HCT116 (cell line): ENCODE measurements around the gene ARL2. TPM values are rescaled to one million over a fixed set of nuclear protein-coding genes. Genes with fewer than 3 reads are reported as not detected.
"Not testable (repeated sequence)": the region's sequence is repeated elsewhere in the genome, so short reads cannot be mapped to it uniquely, and the experiment has no call there.

Source experiments
- ATAC-seq: fragments of 200-7000 bp; cut with Tn5 transposase; 2 replicates; pipeline ENCODE4 v1.9.1; 2020; ENCODE audit warnings: mild to moderate bottlenecking, moderate library complexity
- BruUV-seq: library from RNA; stranded (reverse); fragments of 400-500 nt; replicated peaks from 2 replicates; lab custom pipeline; 2021; lab: Mats Ljungman, UMichigan
- CTCF ChIA-PET: fragments of 300-600 bp; sonication (Branson Sonifier 250); formaldehyde crosslinking; loops from one replicate; lab custom pipeline; 2021; ENCODE audit warnings: antibody characterized with exemption; lab: Charles Lee
- POLR2A ChIA-PET: fragments of 300-600, 350-600 bp; sonication (Branson Sonifier 250); formaldehyde crosslinking; loops from one replicate; lab custom pipeline; 2021; ENCODE audit warnings: antibody characterized with exemption; lab: Charles Lee
- RAD21 ChIA-PET, 2 experiments: fragments of 300-600 bp; sonication (Branson Sonifier 250); formaldehyde crosslinking; loops; one replicate each; lab custom pipeline; 2023; ENCODE audit warnings: low total read pairs in 2 of 2; ENCODE audit not compliant: uncharacterized antibody in 2 of 2, unreplicated experiment in 2 of 2, low non-redundant PET in 1 of 2; lab: Charles Lee
- DNase-seq: peaks from one replicate; pipeline ENCODE4 v3.0.0-alpha.2; 2010; ENCODE audit warnings: low read depth, low spot score
- H2AFZ ChIP-seq: fragments of 200-600 bp; shearing (Covaris generic), sonication (generic); 2 replicates; pipeline ENCODE4 v1.6.1; 2017; ENCODE audit warnings: low read depth, mixed run types, mixed read lengths, antibody characterized with exemption, low read length; ENCODE audit not compliant: poor library complexity, severe bottlenecking
- H3K27ac ChIP-seq: 2 replicates; pipeline ENCODE4 v1.5.1; 2012; ENCODE audit warnings: low read depth, low read length
- H3K27me3 ChIP-seq: fragments of 200-600 bp; sonication (generic); 2 replicates; pipeline ENCODE4 v1.6.1; 2016; ENCODE audit warnings: mixed run types, low read length, mixed read lengths; ENCODE audit not compliant: insufficient read depth
- H3K36me3 ChIP-seq, 2 experiments: fragments of 200-500 bp in 1 of 2; fragments of 200-600 bp in 1 of 2; sonication (Bioruptor generic) in 1 of 2; sonication (generic) in 1 of 2; 2 replicates each; pipeline versions ENCODE4 v1.5.1 to v1.6.1; 2014 to 2016; ENCODE audit warnings: low read length in 2 of 2, inconsistent platforms in 1 of 2, mixed read lengths in 1 of 2, mixed run types in 1 of 2; ENCODE audit not compliant: insufficient read depth in 2 of 2, control insufficient read depth in 1 of 2
- H3K4me1 ChIP-seq, 2 experiments: fragments of 200-600 bp in 1 of 2; sonication (generic) in 1 of 2; 2 replicates each; pipeline versions ENCODE4 v1.5.1 to v1.6.1; 2012 to 2017; ENCODE audit warnings: low read length in 2 of 2, inconsistent platforms in 1 of 2, mild to moderate bottlenecking in 1 of 2, mixed read lengths in 1 of 2, mixed run types in 1 of 2, moderate library complexity in 1 of 2; ENCODE audit not compliant: insufficient read depth in 2 of 2, control insufficient read depth in 1 of 2
- H3K4me2 ChIP-seq: fragments of 200-600 bp; sonication (generic); 2 replicates; pipeline ENCODE4 v1.6.1; 2017; ENCODE audit warnings: mixed run types, low read length, mixed read lengths
- H3K4me3 ChIP-seq, 2 experiments: fragments of 200-600 bp in 1 of 2; sonication (generic) in 1 of 2; replicated peaks in 1 of 2; 2 replicates each; pipeline ENCODE4 v1.5.1; 2011 to 2016; ENCODE audit warnings: low read length in 2 of 2, control low read depth in 1 of 2, low read depth in 1 of 2, mild to moderate bottlenecking in 1 of 2, mixed read lengths in 1 of 2, mixed run types in 1 of 2
- H3K79me2 ChIP-seq: fragments of 200-600 bp; sonication (generic); 2 replicates; pipeline ENCODE4 v1.6.1; 2017; ENCODE audit warnings: mild to moderate bottlenecking, mixed run types, low read length, moderate library complexity, mixed read lengths; ENCODE audit not compliant: insufficient read depth
- H3K9ac ChIP-seq: fragments of 200-600 bp; sonication (generic); 2 replicates; pipeline ENCODE4 v1.6.1; 2016; ENCODE audit warnings: low read length, mixed read lengths
- H3K9me2 ChIP-seq: fragments of 200-600 bp; sonication (generic), shearing (Covaris generic); 2 replicates; pipeline ENCODE4 v1.6.1; 2017; ENCODE audit warnings: mixed run types, mild to moderate bottlenecking, moderate library complexity; ENCODE audit not compliant: insufficient read depth
- H3K9me3 ChIP-seq, 2 experiments: fragments of 200-500 bp in 1 of 2; fragments of 200-600 bp in 1 of 2; sonication (Bioruptor generic) in 1 of 2; sonication (generic) in 1 of 2; 2 replicates each; pipeline ENCODE4 v1.6.1; 2014 to 2017; ENCODE audit warnings: low read length in 2 of 2, mixed read lengths in 2 of 2, inconsistent platforms in 1 of 2, low read depth in 1 of 2, mild to moderate bottlenecking in 1 of 2, mixed run types in 1 of 2, moderate library complexity in 1 of 2; ENCODE audit not compliant: control insufficient read depth in 1 of 2, insufficient read depth in 1 of 2
- H4K20me1 ChIP-seq: fragments of 200-600 bp; sonication (generic), shearing (Covaris generic); 2 replicates; pipeline ENCODE4 v1.6.1; 2017; ENCODE audit warnings: mixed run types, mild to moderate bottlenecking, moderate library complexity; ENCODE audit not compliant: insufficient read depth
- CBX3 ChIP-seq: IDR thresholded peaks from 2 replicates; pipeline ENCODE4 v1.6.1; 2012; ENCODE audit warnings: low read depth
- EZH2 ChIP-seq: fragments of 200-600 bp; sonication (generic); IDR thresholded peaks from 2 replicates; pipeline ENCODE4 v1.6.1; 2017; ENCODE audit warnings: antibody characterized with exemption, mixed run types
- EZH2phosphoT487 ChIP-seq: fragments of 200-600 bp; IDR thresholded peaks from 2 replicates; pipeline ENCODE4 v1.6.1; 2018; ENCODE audit warnings: antibody characterized with exemption, borderline replicate concordance
- FOSL1 ChIP-seq: IDR thresholded peaks from 2 replicates; pipeline ENCODE4 v1.6.1; 2012; ENCODE audit warnings: low read depth
- JUND ChIP-seq: IDR thresholded peaks from 2 replicates; pipeline ENCODE4 v1.6.1; 2012
- POLR2A ChIP-seq: IDR thresholded peaks from 2 replicates; pipeline ENCODE4 v1.7.0; 2011; ENCODE audit warnings: borderline replicate concordance; ENCODE audit not compliant: insufficient read depth, insufficient read length; ENCODE audit errors: extremely low read depth
- SIN3A ChIP-seq: IDR thresholded peaks from 2 replicates; pipeline ENCODE4 v1.6.1; 2012; ENCODE audit warnings: low read depth
- TCF7L2 ChIP-seq: IDR thresholded peaks from 2 replicates; pipeline ENCODE4 v1.7.0; 2011; ENCODE audit warnings: borderline replicate concordance, inconsistent platforms; ENCODE audit not compliant: insufficient read depth, insufficient read length; ENCODE audit errors: extremely low read depth
- ZFX ChIP-seq: fragments of 450-650 bp; IDR thresholded peaks from 2 replicates; pipeline ENCODE4 v1.6.1; 2017
- ZNF274 ChIP-seq: fragments of 200-500 bp; sonication (Bioruptor generic); IDR thresholded peaks from 2 replicates; pipeline ENCODE4 v1.6.1; 2014; ENCODE audit warnings: mild to moderate bottlenecking, low read depth, low read length, inconsistent platforms
- intact Hi-C: fragments of 100-400 bp; cut with micrococcal nuclease; formaldehyde crosslinking; loops from 2 replicates; pipeline ENCODE4 v1.10.0; 2022
- total RNA-seq: library from RNA; stranded (reverse); gene quantifications from one replicate; pipeline ENCODE4 v1.2.1, GENCODE V29; 2021; ENCODE audit not compliant: unreplicated experiment
- TF ChIP-seq, protein P1 (sequence below), 3 experiments: fragments of 200-600 bp in 1 of 3; sonication (generic) in 1 of 3; IDR thresholded peaks in 2 of 3; conservative IDR thresholded peaks in 1 of 3; 2 replicates each; pipeline ENCODE4 v1.5.1; 2012 to 2017; ENCODE audit warnings: low read depth in 2 of 3, low read length in 2 of 3, antibody characterized with exemption in 1 of 3, borderline replicate concordance in 1 of 3, control low read depth in 1 of 3, mild to moderate bottlenecking in 1 of 3, mixed read lengths in 1 of 3, mixed run types in 1 of 3, moderate library complexity in 1 of 3; ENCODE audit not compliant: insufficient read depth in 1 of 3

Gene ARL2
- total RNA-seq, 1 experiment from 2014 or later: 68.7 TPM

DNA sequence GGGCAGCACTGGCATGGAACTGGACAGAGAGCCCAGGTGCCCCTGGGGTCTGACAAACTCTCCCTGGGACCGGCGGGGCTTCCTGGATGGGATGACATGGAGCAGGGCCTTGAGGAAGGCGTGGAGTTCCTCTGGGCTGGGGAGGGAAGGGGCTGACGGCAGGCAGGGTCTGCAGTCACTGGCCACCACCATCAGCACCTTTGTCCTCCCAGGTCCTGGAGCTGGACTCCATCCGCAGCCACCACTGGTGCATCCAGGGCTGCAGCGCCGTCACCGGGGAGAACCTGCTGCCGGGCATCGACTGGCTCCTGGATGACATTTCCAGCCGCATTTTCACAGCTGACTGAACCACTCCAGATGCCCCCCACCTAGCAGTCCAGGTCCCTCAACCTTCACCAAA, 7.5 kb downstream of the ARL2 start:
- H3K9me3 ChIP-seq: no peaks in the 10 kb centered on the region
- H3K27ac ChIP-seq: no peak overlapping the region
- DNase-seq: no peak
- H2AFZ ChIP-seq: no peak overlapping the region
- H3K4me1 ChIP-seq: peaks cover 4 to 6% of the 10 kb centered on the region in 2 experiments; a peak in 3 of 4 replicates
- POLR2A ChIA-PET: no interaction called here
- BruUV-seq: no TSS peak
- no peaks in the 10 kb centered on the region for H4K20me1 ChIP-seq
- H3K79me2 ChIP-seq: no peaks in the 10 kb centered on the region
- no peak for TF ChIP-seq SIN3A
- TF ChIP-seq TCF7L2: no peak
- TF ChIP-seq, protein P1, sequence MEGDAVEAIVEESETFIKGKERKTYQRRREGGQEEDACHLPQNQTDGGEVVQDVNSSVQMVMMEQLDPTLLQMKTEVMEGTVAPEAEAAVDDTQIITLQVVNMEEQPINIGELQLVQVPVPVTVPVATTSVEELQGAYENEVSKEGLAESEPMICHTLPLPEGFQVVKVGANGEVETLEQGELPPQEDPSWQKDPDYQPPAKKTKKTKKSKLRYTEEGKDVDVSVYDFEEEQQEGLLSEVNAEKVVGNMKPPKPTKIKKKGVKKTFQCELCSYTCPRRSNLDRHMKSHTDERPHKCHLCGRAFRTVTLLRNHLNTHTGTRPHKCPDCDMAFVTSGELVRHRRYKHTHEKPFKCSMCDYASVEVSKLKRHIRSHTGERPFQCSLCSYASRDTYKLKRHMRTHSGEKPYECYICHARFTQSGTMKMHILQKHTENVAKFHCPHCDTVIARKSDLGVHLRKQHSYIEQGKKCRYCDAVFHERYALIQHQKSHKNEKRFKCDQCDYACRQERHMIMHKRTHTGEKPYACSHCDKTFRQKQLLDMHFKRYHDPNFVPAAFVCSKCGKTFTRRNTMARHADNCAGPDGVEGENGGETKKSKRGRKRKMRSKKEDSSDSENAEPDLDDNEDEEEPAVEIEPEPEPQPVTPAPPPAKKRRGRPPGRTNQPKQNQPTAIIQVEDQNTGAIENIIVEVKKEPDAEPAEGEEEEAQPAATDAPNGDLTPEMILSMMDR (IDR thresholded peaks at IDR 0.05 in 2 of 3, conservative IDR thresholded peaks at IDR 0.05 in 1 of 3; ENCODE audit: borderline replicate concordance in 1 of 3, insufficient read depth in 1 of 3, low read depth in 2 of 3, low read length in 2 of 3): no peak
- TF ChIP-seq JUND: no peak
- TF ChIP-seq ZFX: no peak
- no peak for TF ChIP-seq FOSL1
- no peak for TF ChIP-seq EZH2
- no peak for TF ChIP-seq CBX3
- TF ChIP-seq EZH2phosphoT487: no peak
- TF ChIP-seq ZNF274: no peak
- TF ChIP-seq POLR2A: no peak
- H3K9ac ChIP-seq: no peak overlapping the region
- intact Hi-C loops: no loop called here
- CTCF ChIA-PET: no interaction called here
- ATAC-seq: no peak
- H3K36me3 ChIP-seq: no peaks in the 10 kb centered on the region
- no peaks in the 10 kb centered on the region for H3K9me2 ChIP-seq
- no peak overlapping the region for H3K4me2 ChIP-seq
- RAD21 ChIA-PET: no interaction called here
- H3K27me3 ChIP-seq: no peaks in the 10 kb centered on the region
- no peak overlapping the region for H3K4me3 ChIP-seq

DNA sequence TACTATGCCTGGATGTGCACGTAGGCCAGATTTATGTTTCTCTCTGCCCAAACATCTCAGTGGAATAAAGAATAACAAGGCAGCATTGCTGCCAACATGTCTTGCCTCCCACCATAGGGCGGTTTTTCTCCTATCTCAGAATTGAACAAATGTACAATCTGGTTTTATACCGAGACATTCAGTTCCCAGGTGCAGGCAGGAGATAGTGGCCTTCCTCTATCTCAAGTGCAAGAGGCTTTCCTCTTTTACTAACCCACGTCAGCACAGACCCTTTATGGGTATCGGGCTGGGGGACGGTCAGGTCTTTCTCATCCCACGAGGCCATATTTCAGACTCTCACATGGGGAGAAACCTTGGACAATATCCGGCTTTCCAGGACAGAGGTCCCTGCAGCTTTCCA, 9.5 kb downstream of the ARL2 start:
- peaks cover 10 to 19% of the 10 kb centered on the region in 2 experiments; a peak in 3 of 4 replicates for H3K4me1 ChIP-seq
- H3K9me2 ChIP-seq, ATAC-seq, intact Hi-C loops, BruUV-seq, H3K4me3 ChIP-seq, DNase-seq, H4K20me1 ChIP-seq, H3K9ac ChIP-seq, H3K9me3 ChIP-seq, RAD21 ChIA-PET, H3K36me3 ChIP-seq, H3K79me2 ChIP-seq, H3K27ac ChIP-seq, H2AFZ ChIP-seq, H3K4me2 ChIP-seq, H3K27me3 ChIP-seq: not testable (repeated sequence)
- POLR2A ChIA-PET: interaction anchor here (1.0 kb wide), 1 partner anchor 10 kb away, joined by 3 read pairs; the partner anchor contains the start of gene ARL2
- CTCF ChIA-PET: interaction anchor here (1.0 kb wide), 1 partner anchor 9 kb away, joined by 3 read pairs; the partner anchor contains the start of gene ARL2
